Large intestine (tissue), 12 donors: ENCODE data around the gene CCM2. TPM values are rescaled to one million over a fixed set of nuclear protein-coding genes. Genes with fewer than 3 reads are reported as not detected.
A peak's percentile ranks its signal among the peaks of the same experiment; 100 is the strongest.

ENCODE experiments used
- DNase-seq, 2 donors: peaks; one replicate each; pipeline versions ENCODE4 v3.0.0 to v3.0.0-alpha.2; 2013
- H3K27ac ChIP-seq: one replicate; pipeline ENCODE4 v1.5.1; 2013; ENCODE audit warnings: low read length
- H3K27me3 ChIP-seq: 2 replicates; pipeline ENCODE4 v1.6.1; 2013; ENCODE audit warnings: low read length; ENCODE audit not compliant: control insufficient read depth, insufficient read depth
- H3K36me3 ChIP-seq: 2 replicates; pipeline ENCODE4 v1.6.1; 2013; ENCODE audit warnings: low read length; ENCODE audit not compliant: control insufficient read depth, insufficient read depth
- H3K4me1 ChIP-seq: one replicate; pipeline ENCODE4 v1.6.1; 2013; ENCODE audit warnings: low read length; ENCODE audit not compliant: control insufficient read depth, insufficient read depth
- H3K4me3 ChIP-seq: one replicate; pipeline ENCODE4 v1.5.1; 2013; ENCODE audit warnings: low read length
- H3K9me3 ChIP-seq: one replicate; pipeline ENCODE4 v1.6.1; 2013; ENCODE audit warnings: mild to moderate bottlenecking, low read depth, low read length, moderate library complexity; ENCODE audit not compliant: control insufficient read depth
- WGBS: methylation state at CpG from one replicate; pipeline ENCODE4 v1.1.5; 2013; ENCODE audit warnings: low lambda C conversion rate; ENCODE audit not compliant: insufficient coverage; 5-methylcytosine and 5-hydroxymethylcytosine counted together
- long read RNA-seq, 11 donors: transcript quantifications; one replicate each; lab custom pipeline, GENCODE V29; 2026
- polyA plus RNA-seq: library from polyadenylated mRNA; unstranded; fragments of 120-200 nt; gene quantifications from one replicate; pipeline ENCODE4 v1.2.1, GENCODE V29; 2013

CCM2 gene
- 19.5 TPM for polyA plus RNA-seq
- long read RNA-seq, donor 1, partial matches to known transcripts: 0 of 3 reads
- long read RNA-seq, donor 1, other reads (novel, unspliced or antisense): 0 of 3 reads
- long read RNA-seq, donor 2, partial matches to known transcripts: 0 of 8 reads
- long read RNA-seq, donor 2, other reads (novel, unspliced or antisense): 0 of 8 reads
- long read RNA-seq, donor 3, transcript CCM2-201 (10 exons, 1,894 nt): major isoform, 6 of 10 reads
- long read RNA-seq, donor 3, partial matches to known transcripts: 0 of 10 reads
- long read RNA-seq, donor 3, other reads (novel, unspliced or antisense): 0 of 10 reads
- long read RNA-seq, donor 4, partial matches to known transcripts: 0 of 2 reads
- long read RNA-seq, donor 4, other reads (novel, unspliced or antisense): 0 of 2 reads
- long read RNA-seq, donor 5, partial matches to known transcripts: 0 of 4 reads
- long read RNA-seq, donor 5, other reads (novel, unspliced or antisense): 0 of 4 reads
- long read RNA-seq, donor 6, transcript CCM2-201 (10 exons, 1,894 nt): major isoform, 7 of 7 reads
- long read RNA-seq, donor 6, partial matches to known transcripts: 0 of 7 reads
- long read RNA-seq, donor 6, other reads (novel, unspliced or antisense): 0 of 7 reads
- long read RNA-seq, donor 7, partial matches to known transcripts: 0 of 2 reads
- long read RNA-seq, donor 7, other reads (novel, unspliced or antisense): 0 of 2 reads
- long read RNA-seq, donor 8, partial matches to known transcripts: 0 of 3 reads
- long read RNA-seq, donor 8, other reads (novel, unspliced or antisense): 0 of 3 reads
- long read RNA-seq, donor 9, partial matches to known transcripts: 0 of 3 reads
- long read RNA-seq, donor 9, other reads (novel, unspliced or antisense): 0 of 3 reads
- long read RNA-seq, donor 10, transcript CCM2-201 (10 exons, 1,894 nt): major isoform, 12 of 17 reads
- long read RNA-seq, donor 10, partial matches to known transcripts: 0 of 17 reads
- long read RNA-seq, donor 10, other reads (novel, unspliced or antisense): 0 of 17 reads
- long read RNA-seq, donor 11, partial matches to known transcripts: 0 of 4 reads
- long read RNA-seq, donor 11, other reads (novel, unspliced or antisense): 0 of 4 reads

DNA sequence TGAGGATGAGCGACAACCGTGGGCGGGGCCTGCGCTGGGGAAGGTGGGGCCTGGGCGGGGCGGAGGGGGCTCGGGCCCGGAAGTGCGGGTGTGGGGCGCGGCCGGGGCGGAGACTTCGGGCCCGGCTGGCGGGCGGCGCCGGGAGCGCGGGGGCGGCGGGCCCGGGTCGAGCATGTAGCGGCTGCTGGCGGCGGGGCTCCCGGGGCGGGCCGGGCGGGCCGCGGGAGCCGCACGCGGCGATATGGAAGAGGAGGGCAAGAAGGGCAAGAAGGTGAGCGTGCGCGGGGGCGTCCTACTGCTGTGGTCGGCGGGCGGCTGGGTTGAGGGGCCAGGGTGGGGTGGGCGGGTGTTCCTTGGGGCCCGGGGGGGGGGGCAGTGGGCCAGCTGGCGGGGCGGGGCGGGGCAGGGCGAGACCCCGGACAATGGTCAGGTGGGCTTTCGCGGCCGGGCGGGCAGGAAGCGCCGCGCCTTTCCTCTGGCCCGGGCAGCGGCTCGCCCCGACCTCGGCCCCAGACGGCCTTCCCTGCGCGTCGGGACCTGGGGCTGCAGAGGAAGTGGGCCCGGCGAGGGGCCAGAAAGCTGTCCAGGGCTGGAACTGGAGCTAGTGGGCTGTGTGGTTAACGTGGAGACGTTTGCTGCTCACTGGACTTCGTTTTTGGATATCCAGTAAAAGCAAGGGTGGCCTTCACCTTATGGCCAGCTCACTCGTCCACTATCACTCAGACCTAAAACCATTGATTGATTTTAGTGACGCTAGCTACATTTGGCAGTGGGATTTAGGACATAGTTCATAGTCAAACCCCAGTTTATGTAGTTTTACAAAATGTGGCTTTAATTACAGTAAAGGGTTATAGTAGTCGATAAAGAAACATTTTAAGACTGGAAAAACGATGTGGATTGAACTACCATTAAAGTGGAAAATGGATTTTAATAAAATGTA, at the start of gene CCM2:
Gene CCM2, plus strand, starts transcription at position 109 of the 940 bp plus-strand sequence. Its CDS starts 133 bp downstream, at position 242.
- no peaks in the 10 kb centered on the region for H3K9me3 ChIP-seq
- no peaks in the 10 kb centered on the region for H3K27me3 ChIP-seq
- peak within 1 kb of the TSS; percentile 85 for H3K27ac ChIP-seq
- H3K36me3 ChIP-seq: no peaks in the 10 kb centered on the region
- WGBS: 7% methylated on average over 3 of the region's 77 CpGs
- H3K4me1 ChIP-seq: peaks cover 10% of the 10 kb centered on the region
- DNase-seq: peak; percentile 36 to 53
- peak within 1 kb of the TSS; percentile 73 for H3K4me3 ChIP-seq

DNA sequence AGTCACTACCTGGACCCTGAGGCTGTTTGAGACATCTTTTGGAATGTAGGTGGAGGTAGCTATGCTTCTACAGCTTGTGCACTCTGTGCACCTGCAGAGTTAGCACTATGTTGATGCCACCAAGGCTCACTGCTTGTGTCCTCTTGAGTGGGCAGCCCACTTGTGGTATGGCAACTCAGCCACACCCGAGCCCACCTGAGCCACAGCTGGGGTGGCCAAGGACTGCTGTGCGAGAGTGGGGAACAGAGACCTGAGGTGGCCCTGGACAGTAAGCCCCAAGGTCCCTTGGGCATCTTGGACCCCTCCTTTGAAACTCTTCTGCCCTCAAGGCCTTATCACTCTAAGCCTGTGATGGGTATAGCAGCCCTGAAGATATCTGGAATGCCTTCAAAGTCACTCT, 46.8 kb upstream of the CCM2 start:
- Histone ChIP-seq H3K4me1 (no peaks in the 10 kb centered on the region), H3K4me3 (no peak overlapping the region), H3K9me3 (no peaks in the 10 kb centered on the region), H3K36me3 (no peaks in the 10 kb centered on the region), H3K27me3 (peaks cover 9% of the 10 kb centered on the region), H3K27ac (no peak overlapping the region)
- DNase-seq: no peak
- WGBS: no CpG with 5 or more reads among the region's 2 CpGs

DNA sequence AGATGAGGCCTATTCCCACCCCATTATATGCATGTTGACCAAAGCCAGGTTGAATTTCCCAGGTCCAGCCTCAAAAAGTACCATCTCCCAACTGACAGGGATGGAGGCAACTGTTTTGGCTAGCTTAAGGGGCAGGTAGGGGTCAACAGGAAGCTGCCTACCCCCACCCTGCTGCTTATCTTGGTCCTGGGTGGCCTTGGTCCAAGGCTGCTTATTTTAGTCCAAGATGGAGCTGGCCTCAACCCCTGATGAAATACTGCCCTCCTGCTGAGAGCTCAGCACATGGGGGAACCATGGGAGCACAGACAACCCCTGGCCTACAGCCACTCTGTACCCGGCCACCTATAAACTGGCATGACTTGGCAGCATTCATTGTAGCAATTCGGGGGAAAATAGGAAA, 44.3 kb upstream of the CCM2 start:
- WGBS: 100% methylated on average over 1 of the region's 2 CpGs
- no peak overlapping the region for H3K4me3 ChIP-seq
- DNase-seq: no peak

DNA sequence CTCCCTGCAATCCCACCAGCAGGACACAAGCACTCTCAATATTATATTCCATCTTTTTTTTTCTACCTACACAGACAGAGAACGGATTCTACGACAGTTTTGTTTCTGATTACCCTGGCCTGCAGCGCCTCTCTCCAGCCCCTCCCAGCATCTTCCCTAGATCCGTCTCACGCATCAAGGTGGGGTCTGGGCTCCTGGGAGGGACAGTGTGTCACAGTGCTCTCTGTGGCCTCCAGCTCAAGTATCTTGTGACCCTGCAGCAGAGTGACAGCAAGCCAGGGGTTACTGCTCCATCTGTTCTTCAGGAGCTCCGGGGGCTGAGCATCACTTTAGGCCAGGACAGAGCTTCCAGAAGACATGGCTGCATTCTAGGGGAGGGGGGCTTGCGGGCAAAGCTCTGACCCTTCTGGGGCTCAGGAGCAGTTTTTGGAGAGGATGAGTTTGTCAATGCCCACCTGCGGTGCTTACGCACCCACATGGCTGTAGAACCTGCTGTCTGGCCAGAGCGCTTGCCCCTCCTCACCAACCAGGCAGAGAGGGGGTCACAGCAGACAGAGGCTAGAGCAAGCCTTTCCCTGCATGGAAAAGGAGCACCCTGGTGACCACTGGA, 43.7 kb upstream of the CCM2 start:
- no peak for DNase-seq
- Histone ChIP-seq H3K4me3 (no peak overlapping the region), H3K9me3 (no peaks in the 10 kb centered on the region), H3K4me1 (no peaks in the 10 kb centered on the region), H3K36me3 (no peaks in the 10 kb centered on the region), H3K27me3 (peaks cover 14% of the 10 kb centered on the region), H3K27ac (no peak overlapping the region)
- WGBS: no CpG with 5 or more reads among the region's 10 CpGs

More for the DNA sequence above, 44.3 kb upstream of the CCM2 start:
- Histone ChIP-seq H3K9me3 (no peaks in the 10 kb centered on the region), H3K27me3 (peaks cover 14% of the 10 kb centered on the region), H3K36me3 (no peaks in the 10 kb centered on the region), H3K27ac (no peak overlapping the region), H3K4me1 (no peaks in the 10 kb centered on the region)

DNA sequence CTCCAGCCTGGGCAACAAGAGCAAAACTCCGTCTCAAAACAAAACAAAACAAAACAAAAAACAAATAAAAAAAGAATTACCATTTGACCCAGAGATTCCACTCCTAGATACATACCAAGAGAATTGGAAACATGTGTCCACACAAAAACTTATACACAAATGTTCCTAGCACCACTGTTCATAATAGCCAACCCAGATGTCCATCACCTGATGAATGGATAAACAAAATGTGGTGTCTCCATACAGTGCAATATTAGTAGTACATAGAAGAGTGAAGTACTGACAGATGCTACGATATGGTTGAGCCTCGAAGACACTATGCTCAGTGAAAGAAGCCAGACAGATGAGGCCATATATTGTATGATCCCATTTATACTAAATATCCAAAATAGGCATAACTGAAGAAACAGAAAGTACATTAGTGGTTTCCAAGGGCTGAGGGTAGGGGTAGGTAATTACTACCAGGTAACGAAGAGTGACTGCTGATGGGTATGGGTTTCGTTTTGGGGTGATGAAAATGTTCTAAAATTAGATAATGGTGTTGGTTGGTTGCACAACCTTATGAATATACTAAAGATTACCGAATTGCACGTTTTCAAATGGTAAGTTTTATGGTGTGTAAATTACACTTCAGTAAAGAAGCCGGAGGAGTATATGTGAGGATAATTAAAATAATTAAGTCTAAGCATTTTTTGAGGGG, 41.2 kb upstream of the CCM2 start:
- peaks cover 33% of the 10 kb centered on the region for H3K27me3 ChIP-seq
- no peaks in the 10 kb centered on the region for H3K4me1 ChIP-seq
- H3K27ac ChIP-seq: no peak overlapping the region
- WGBS: 63% methylated on average over 6 of the region's 8 CpGs
- H3K4me3 ChIP-seq: no peak overlapping the region
- H3K36me3 ChIP-seq: no peaks in the 10 kb centered on the region
- DNase-seq: no peak
- H3K9me3 ChIP-seq: no peaks in the 10 kb centered on the region

DNA sequence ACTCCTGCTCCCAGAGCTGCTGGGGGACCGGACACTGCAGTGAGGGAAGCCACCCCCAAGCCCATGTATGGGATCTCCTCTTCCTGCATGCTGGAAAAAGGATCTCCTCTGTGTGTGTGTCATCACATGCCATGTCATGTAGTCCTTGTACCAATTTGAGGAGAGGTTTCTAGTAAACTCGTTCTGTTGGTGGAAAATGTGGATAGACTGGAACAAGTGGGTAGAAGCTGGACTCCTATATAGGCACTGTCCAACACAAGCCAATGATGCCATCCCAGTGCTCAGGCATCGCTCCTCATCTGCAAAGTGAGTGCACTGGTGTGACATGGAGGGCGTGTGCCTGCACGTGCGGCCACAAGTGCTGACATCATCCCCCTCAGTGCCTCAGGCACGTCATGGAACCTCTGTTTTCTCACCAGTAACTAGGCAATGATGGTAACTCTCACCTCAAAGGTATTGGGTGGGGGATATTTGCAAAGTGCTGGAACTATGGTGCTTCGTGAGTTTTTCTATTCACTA, 40.5 kb upstream of the CCM2 start:
- no peaks in the 10 kb centered on the region for H3K4me1 ChIP-seq
- H3K4me3 ChIP-seq: no peak overlapping the region
- H3K36me3 ChIP-seq: no peaks in the 10 kb centered on the region
- H3K27ac ChIP-seq: no peak overlapping the region
- H3K9me3 ChIP-seq: no peaks in the 10 kb centered on the region
- DNase-seq: no peak
- 100% methylated on average over 1 of the region's 8 CpGs for WGBS
- H3K27me3 ChIP-seq: peaks cover 33% of the 10 kb centered on the region

DNA sequence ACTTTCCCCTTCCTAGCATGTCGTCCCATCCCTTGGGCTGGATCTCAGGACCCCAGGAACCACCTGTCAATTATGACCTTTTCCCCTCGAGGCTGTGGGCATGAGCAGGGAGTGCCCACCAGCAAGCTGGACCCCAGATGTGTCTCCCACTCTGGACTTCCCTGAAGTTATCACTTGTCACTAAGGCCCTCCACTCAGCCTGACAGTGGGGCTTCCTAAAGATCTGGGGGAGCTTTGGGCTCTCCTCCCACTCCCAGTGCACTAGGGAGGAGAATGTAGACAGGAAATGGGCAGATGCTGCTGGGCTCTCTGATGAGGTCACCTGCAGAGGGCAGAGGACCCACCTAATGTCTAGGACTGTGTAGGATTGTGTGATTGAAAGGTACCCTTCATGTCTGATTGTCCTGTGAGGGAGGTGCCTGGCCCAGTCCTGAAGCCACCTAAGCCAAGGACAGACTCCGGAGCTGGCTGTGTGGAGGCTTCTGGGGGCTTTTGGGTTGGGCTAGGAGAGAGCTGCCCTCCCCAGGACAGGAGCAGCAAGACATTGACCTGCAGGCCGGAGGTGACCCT, 39.9 kb upstream of the CCM2 start:
- DNase-seq: no peak
- Histone ChIP-seq H3K27me3 (peaks cover 33% of the 10 kb centered on the region), H3K36me3 (no peaks in the 10 kb centered on the region), H3K27ac (no peak overlapping the region), H3K4me1 (no peaks in the 10 kb centered on the region), H3K4me3 (no peak overlapping the region), H3K9me3 (no peaks in the 10 kb centered on the region)
- no CpG with 5 or more reads among the region's 4 CpGs for whole genome bisulfite sequencing

DNA sequence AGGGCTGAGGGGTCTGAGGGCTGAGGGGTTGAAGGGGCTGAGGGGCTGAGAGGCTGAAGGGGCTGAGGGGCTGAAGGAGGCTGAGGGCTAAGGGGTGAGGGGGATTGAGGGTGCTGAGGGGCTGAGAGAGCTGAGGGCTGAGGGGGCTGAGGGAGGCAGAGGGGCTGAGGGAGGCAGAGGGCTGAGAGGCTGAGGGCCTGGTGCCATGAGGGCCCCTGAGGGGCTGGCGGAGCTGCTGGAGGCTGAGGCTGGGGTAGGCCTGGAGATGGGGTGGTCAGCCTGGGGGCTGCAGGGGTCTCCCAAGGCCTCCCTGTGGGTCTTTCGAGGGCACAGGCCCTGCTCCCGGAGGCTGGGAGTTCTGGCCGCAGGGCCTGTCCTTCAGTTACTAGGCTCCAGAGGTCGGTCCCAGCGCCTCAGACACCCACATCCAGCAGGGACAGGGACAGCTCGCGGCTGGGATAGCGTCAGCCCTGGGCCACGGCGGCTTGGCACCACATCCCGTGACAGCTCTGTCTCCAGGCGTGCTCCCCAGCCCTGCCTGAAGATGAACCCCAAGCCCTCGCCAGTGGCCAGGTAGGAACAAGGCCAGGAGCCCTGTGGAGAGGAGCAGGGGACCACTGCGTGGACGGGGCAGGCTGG, 38.0 kb upstream of the CCM2 start:
- no CpG with 5 or more reads among the region's 16 CpGs for WGBS
- peaks cover 33% of the 10 kb centered on the region for H3K27me3 ChIP-seq
- H3K27ac ChIP-seq: no peak overlapping the region
- no peak for DNase-seq
- H3K4me1 ChIP-seq: no peaks in the 10 kb centered on the region
- H3K9me3 ChIP-seq: no peaks in the 10 kb centered on the region
- H3K4me3 ChIP-seq: no peak overlapping the region
- H3K36me3 ChIP-seq: no peaks in the 10 kb centered on the region
